SK-N-SH treated with all-trans-retinoic acid at 6 μM for 48 hours (cell line): ENCODE results near the gene RADIL.

Experiments used
- ATAC-seq: fragments of 200-7000 bp; cut with Tn5 transposase; 3 replicates; pipeline ENCODE4 v1.9.1; 2020; ENCODE audit warnings: mild to moderate bottlenecking, moderate library complexity
- ARNTL ChIP-seq: fragments of 450-650 bp; formaldehyde crosslinking; IDR thresholded peaks from 2 replicates; pipeline ENCODE4 v1.5.0; 2020; ENCODE audit warnings: low read depth, mild to moderate bottlenecking, moderate library complexity, borderline replicate concordance
- BACH2 ChIP-seq: fragments of 250-450 bp; sonication (Bioruptor Pico); IDR thresholded peaks from 2 replicates; pipeline ENCODE4 v1.9.0; 2021; ENCODE audit warnings: mild to moderate bottlenecking, borderline replicate concordance
- CREB5 ChIP-seq: fragments of 250-450 bp; sonication (Bioruptor Pico); IDR thresholded peaks from 2 replicates; pipeline ENCODE4 v1.5.1; 2020; ENCODE audit warnings: low read depth, mild to moderate bottlenecking, moderate library complexity
- CSDC2 ChIP-seq: fragments of 250-450 bp; sonication (Bioruptor Pico); IDR thresholded peaks from 2 replicates; pipeline ENCODE4 v1.5.0; 2020; ENCODE audit warnings: mild to moderate bottlenecking, moderate library complexity
- CSRNP3 ChIP-seq: fragments of 250-450 bp; sonication (Bioruptor Pico); IDR thresholded peaks from 2 replicates; pipeline ENCODE4 v1.5.1; 2021; ENCODE audit warnings: mild to moderate bottlenecking, moderate library complexity
- ESRRG ChIP-seq: fragments of 250-450 bp; sonication (Bioruptor Pico); IDR thresholded peaks from 2 replicates; pipeline ENCODE4 v1.6.1; 2021; ENCODE audit warnings: mild to moderate bottlenecking
- ISL1 ChIP-seq: fragments of 250-450 bp; sonication (Bioruptor Pico); IDR thresholded peaks from 2 replicates; pipeline ENCODE4 v2.1.2; 2022; ENCODE audit warnings: mild to moderate bottlenecking, moderate library complexity
- PATZ1 ChIP-seq: fragments of 250-450 bp; sonication (Bioruptor Pico); IDR thresholded peaks from 2 replicates; pipeline ENCODE4 v1.8.0; 2020; ENCODE audit warnings: mild to moderate bottlenecking, moderate library complexity, borderline replicate concordance
- PPARA ChIP-seq: fragments of 250-450 bp; sonication (Bioruptor Pico); IDR thresholded peaks from 2 replicates; pipeline ENCODE4 v1.5.0; 2020; ENCODE audit warnings: mild to moderate bottlenecking, borderline replicate concordance
- RARB ChIP-seq: fragments of 250-450 bp; sonication (Bioruptor Pico); IDR thresholded peaks from 2 replicates; pipeline ENCODE4 v1.8.0; 2021; ENCODE audit warnings: mild to moderate bottlenecking, moderate library complexity
- SNAI2 ChIP-seq: fragments of 250-450 bp; sonication (Bioruptor Pico); IDR thresholded peaks from 2 replicates; pipeline ENCODE4 v1.5.0; 2020; ENCODE audit warnings: mild to moderate bottlenecking, moderate library complexity
- TCF4 ChIP-seq: fragments of 250-450 bp; sonication (Bioruptor Pico); IDR thresholded peaks from 2 replicates; pipeline ENCODE4 v1.8.0; 2021; ENCODE audit warnings: mild to moderate bottlenecking, moderate library complexity, borderline replicate concordance
- TOX ChIP-seq: fragments of 250-450 bp; sonication (Bioruptor Pico); IDR thresholded peaks from 2 replicates; pipeline ENCODE4 v1.8.0; 2021; ENCODE audit warnings: mild to moderate bottlenecking, moderate library complexity, borderline replicate concordance
- TSHZ2 ChIP-seq: fragments of 250-450 bp; sonication (Bioruptor Pico); IDR thresholded peaks from 2 replicates; pipeline ENCODE4 v1.5.0; 2020; ENCODE audit warnings: mild to moderate bottlenecking, moderate library complexity
- ZC3H10 ChIP-seq: fragments of 250-450 bp; sonication (Bioruptor Pico); IDR thresholded peaks from 2 replicates; pipeline ENCODE4 v1.5.1; 2021; ENCODE audit warnings: mild to moderate bottlenecking, moderate library complexity
- ZFP3 ChIP-seq: fragments of 250-450 bp; sonication (Bioruptor Pico); IDR thresholded peaks from 2 replicates; pipeline ENCODE4 v1.5.0; 2020; ENCODE audit warnings: mild to moderate bottlenecking, moderate library complexity
- ZFP30 ChIP-seq: fragments of 450-650 bp; formaldehyde crosslinking; IDR thresholded peaks from 2 replicates; pipeline ENCODE4 v1.5.0; 2022; ENCODE audit warnings: mild to moderate bottlenecking, moderate library complexity
- ZNF70 ChIP-seq: fragments of 450-650 bp; formaldehyde crosslinking; IDR thresholded peaks from 2 replicates; pipeline ENCODE4 v1.5.0; 2020; ENCODE audit warnings: mild to moderate bottlenecking, moderate library complexity
- ZNF8 ChIP-seq: fragments of 450-650 bp; formaldehyde crosslinking; IDR thresholded peaks from 2 replicates; pipeline ENCODE4 v1.5.0; 2020; ENCODE audit warnings: mild to moderate bottlenecking, moderate library complexity

RADIL gene

GRCh38 chr7:4790078-4790465 lies 93.4 kb downstream of the RADIL start:
- no peak for TF ChIP-seq PATZ1 (CRISPR knock-in tag)
- no peak for TF ChIP-seq ZNF70 (CRISPR knock-in tag)
- TF ChIP-seq ZFP30 (CRISPR knock-in tag), result no peak
- TF ChIP-seq CSRNP3 (CRISPR knock-in tag), result no peak
- TF ChIP-seq ZFP3, result no peak
- no peak for TF ChIP-seq PPARA (CRISPR knock-in tag)
- TF ChIP-seq BACH2 (CRISPR knock-in tag), result no peak
- no peak for TF ChIP-seq ESRRG (CRISPR knock-in tag)
- TF ChIP-seq TCF4 (CRISPR knock-in tag), result no peak
- no peak for TF ChIP-seq ZNF8 (CRISPR knock-in tag)
- TF ChIP-seq TSHZ2 (CRISPR knock-in tag), result no peak
- no peak for TF ChIP-seq RARB (CRISPR knock-in tag)
- ATAC-seq, result no peak

GRCh38 chr7:4789194-4790077 lies 94.1 kb downstream of the RADIL start:
- ATAC-seq, result no peak
- no peak for TF ChIP-seq CREB5 (CRISPR knock-in tag)
- TF ChIP-seq SNAI2 (CRISPR knock-in tag), result no peak
- no peak for TF ChIP-seq BACH2 (CRISPR knock-in tag)
- no peak for TF ChIP-seq ZNF70 (CRISPR knock-in tag)

- ATAC-seq, result no peak
- TF ChIP-seq TOX (CRISPR knock-in tag), result no peak
These were observed 94.8 kb downstream of the RADIL start for GRCh38 chr7:4788627-4789189.

GRCh38 chr7:4787947-4788626 lies 95.4 kb downstream of the RADIL start:
- ATAC-seq, result no peak
- TF ChIP-seq ZFP30 (CRISPR knock-in tag), result no peak
- no peak for TF ChIP-seq ZC3H10 (CRISPR knock-in tag)
- no peak for TF ChIP-seq SNAI2 (CRISPR knock-in tag)
- no peak for TF ChIP-seq PATZ1 (CRISPR knock-in tag)
- no peak for TF ChIP-seq ZNF70 (CRISPR knock-in tag)
- TF ChIP-seq ISL1 (CRISPR knock-in tag), result no peak
- TF ChIP-seq CSDC2 (CRISPR knock-in tag), result no peak
- no peak for TF ChIP-seq TSHZ2 (CRISPR knock-in tag)
- no peak for TF ChIP-seq CSRNP3 (CRISPR knock-in tag)
- TF ChIP-seq ARNTL (CRISPR knock-in tag), result no peak
- no peak for TF ChIP-seq TOX (CRISPR knock-in tag)
- no peak for TF ChIP-seq ZNF8 (CRISPR knock-in tag)
